Mesenchymal stem cell (in vitro differentiated cells and primary cell): ENCODE data around the gene FAM110D.
A peak's percentile ranks its signal among the peaks of the same experiment; 100 is the strongest.

ENCODE experiments used
- DNase-seq: peaks from one replicate; pipeline ENCODE4 v3.0.0-alpha.2; 2013
- H2AFZ ChIP-seq: one replicate; pipeline ENCODE4 v1.6.1; 2013; ENCODE audit warnings: low read depth, mild to moderate bottlenecking, control low read depth, inconsistent platforms, low read length, moderate library complexity
- H2AK5ac ChIP-seq: 2 replicates; pipeline ENCODE4 v1.6.1; 2013; ENCODE audit warnings: low read length, moderate library complexity, mild to moderate bottlenecking, inconsistent platforms; ENCODE audit not compliant: severe bottlenecking
- H2BK120ac ChIP-seq: one replicate; pipeline ENCODE4 v1.6.1; 2013; ENCODE audit warnings: low read depth, mild to moderate bottlenecking, inconsistent platforms, low read length, moderate library complexity
- H2BK12ac ChIP-seq, 2 experiments: one replicate each; pipeline ENCODE4 v1.6.1; 2013; ENCODE audit warnings: inconsistent platforms in 2 of 2, low read length in 2 of 2, mild to moderate bottlenecking in 2 of 2, moderate library complexity in 2 of 2, control low read depth in 1 of 2
- H2BK15ac ChIP-seq: one replicate; pipeline ENCODE4 v1.6.1; 2013; ENCODE audit warnings: mild to moderate bottlenecking, low read depth, inconsistent platforms; ENCODE audit not compliant: poor library complexity, severe bottlenecking
- H2BK5ac ChIP-seq: 2 replicates; pipeline ENCODE4 v1.6.1; 2013; ENCODE audit warnings: low read depth, mild to moderate bottlenecking, low read length, control low read depth, inconsistent platforms; ENCODE audit not compliant: poor library complexity, severe bottlenecking
- H3K14ac ChIP-seq, 2 experiments: one replicate each; pipeline ENCODE4 v1.6.1; 2013; ENCODE audit warnings: inconsistent platforms in 2 of 2, low read length in 2 of 2, control low read depth in 1 of 2, mild to moderate bottlenecking in 1 of 2, moderate library complexity in 1 of 2
- H3K18ac ChIP-seq, 2 experiments: one replicate each; pipeline ENCODE4 v1.6.1; 2013; ENCODE audit warnings: inconsistent platforms in 2 of 2, low read length in 2 of 2, control low read depth in 1 of 2, low read depth in 1 of 2, mild to moderate bottlenecking in 1 of 2
- H3K23ac ChIP-seq, 2 experiments: one replicate each; pipeline ENCODE4 v1.6.1; 2013; ENCODE audit warnings: inconsistent platforms in 2 of 2, low read length in 2 of 2, mild to moderate bottlenecking in 2 of 2, moderate library complexity in 2 of 2, control low read depth in 1 of 2
- H3K27ac ChIP-seq: 2 replicates; pipeline ENCODE4 v1.5.1; 2013; ENCODE audit warnings: mild to moderate bottlenecking, moderate library complexity, low read length, control low read depth, inconsistent platforms; ENCODE audit not compliant: poor library complexity, severe bottlenecking
- H3K27me3 ChIP-seq, 2 experiments: 2 replicates each; pipeline versions ENCODE4 v1.6.1 to v1.7.0; 2013; ENCODE audit warnings: low read length in 2 of 2, mild to moderate bottlenecking in 2 of 2, moderate library complexity in 2 of 2, control low read depth in 1 of 2, inconsistent platforms in 1 of 2; ENCODE audit not compliant: control insufficient read depth in 1 of 2, insufficient read depth in 1 of 2
- H3K36me3 ChIP-seq, 2 experiments: 2 replicates each; pipeline versions ENCODE4 v1.6.1 to v1.7.0; 2013; ENCODE audit warnings: low read length in 2 of 2, control low read depth in 1 of 2, inconsistent platforms in 1 of 2, low read depth in 1 of 2, mild to moderate bottlenecking in 1 of 2; ENCODE audit not compliant: insufficient read depth in 2 of 2, control insufficient read depth in 1 of 2
- H3K4ac ChIP-seq, 2 experiments: one replicate each; pipeline ENCODE4 v1.6.1; 2013; ENCODE audit warnings: inconsistent platforms in 2 of 2, low read length in 2 of 2, mild to moderate bottlenecking in 2 of 2, moderate library complexity in 2 of 2, control low read depth in 1 of 2, low read depth in 1 of 2
- H3K4me1 ChIP-seq: 2 replicates; pipeline ENCODE4 v1.6.1; 2013; ENCODE audit warnings: low read depth, low read length, control low read depth; ENCODE audit not compliant: control insufficient read depth, insufficient read depth
- H3K4me2 ChIP-seq: 2 replicates; pipeline ENCODE4 v1.6.1; 2013; ENCODE audit warnings: low read length, mild to moderate bottlenecking, inconsistent platforms; ENCODE audit not compliant: poor library complexity, severe bottlenecking
- H3K4me3 ChIP-seq, 2 experiments: 2 replicates each; pipeline versions ENCODE4 v1.5.1 to v1.7.0; 2013; ENCODE audit warnings: low read length in 2 of 2, mild to moderate bottlenecking in 2 of 2, control low read depth in 1 of 2, low read depth in 1 of 2; ENCODE audit not compliant: insufficient read depth in 1 of 2
- H3K79me1 ChIP-seq: replicated peaks from 2 replicates; pipeline ENCODE4 v1.6.1; 2013; ENCODE audit warnings: mild to moderate bottlenecking, control low read depth, low read length, inconsistent platforms; ENCODE audit not compliant: poor library complexity, severe bottlenecking
- H3K9ac ChIP-seq: 2 replicates; pipeline ENCODE4 v1.7.0; 2013; ENCODE audit warnings: mild to moderate bottlenecking, low read length, moderate library complexity
- H3K9me3 ChIP-seq: 2 replicates; pipeline ENCODE4 v1.7.0; 2013; ENCODE audit warnings: mild to moderate bottlenecking, low read length; ENCODE audit not compliant: control insufficient read depth
- H4K8ac ChIP-seq: one replicate; pipeline ENCODE4 v1.6.1; 2013; ENCODE audit warnings: inconsistent platforms, mild to moderate bottlenecking, low read length, moderate library complexity
- H4K91ac ChIP-seq: one replicate; pipeline ENCODE4 v1.6.1; 2013; ENCODE audit warnings: mild to moderate bottlenecking, low read length, inconsistent platforms
- WGBS: methylation state at CpG from one replicate; pipeline ENCODE4 v1.1.7; 2013; ENCODE audit warnings: mixed read lengths; 5-methylcytosine and 5-hydroxymethylcytosine counted together

Gene FAM110D

GRCh38 chr1:26119892-26120608, 38.8 kb upstream of the FAM110D start:
- Histone ChIP-seq H3K79me1 (peaks cover 8% of the 10 kb centered on the region), H2BK12ac (no peak overlapping the region), H2BK120ac (no peak overlapping the region), H4K8ac (no peak overlapping the region), H2BK15ac (no peak overlapping the region), H3K14ac (no peak overlapping the region), H3K18ac (no peak overlapping the region), H3K23ac (no peak overlapping the region), H3K4me1 (no peaks in the 10 kb centered on the region), H2AFZ (no peak overlapping the region), H2AK5ac (no peak overlapping the region), H3K4me3 (no peak overlapping the region), H3K9me3 (no peaks in the 10 kb centered on the region), H2BK5ac (no peak overlapping the region), H3K4ac (no peak overlapping the region), H3K4me2 (no peak overlapping the region), H4K91ac (no peak overlapping the region), H3K27me3 (no peaks in the 10 kb centered on the region), H3K9ac (no peak overlapping the region), H3K36me3 (peaks cover 6 to 30% of the 10 kb centered on the region in 2 experiments), H3K27ac (no peak overlapping the region)
- no peak for DNase-seq
- WGBS: 78% methylated on average over 8 of the region's 9 CpGs

GRCh38 chr1:26121854-26122773, 36.8 kb upstream of the FAM110D start:
- Histone ChIP-seq H3K27ac (no peak overlapping the region), H3K9ac (peak overlapping the region; percentile 2), H3K4ac (no peak overlapping the region), H3K18ac (no peak overlapping the region), H3K36me3 (peaks cover 4 to 26% of the 10 kb centered on the region in 2 experiments), H3K27me3 (no peaks in the 10 kb centered on the region), H3K4me3 (no peak overlapping the region), H3K23ac (no peak overlapping the region), H2BK15ac (no peak overlapping the region), H2BK120ac (no peak overlapping the region), H4K91ac (no peak overlapping the region), H4K8ac (no peak overlapping the region), H3K79me1 (peaks cover 5% of the 10 kb centered on the region), H3K4me2 (no peak overlapping the region), H3K9me3 (no peaks in the 10 kb centered on the region), H2AFZ (no peak overlapping the region), H3K4me1 (no peaks in the 10 kb centered on the region), H2BK12ac (no peak overlapping the region), H3K14ac (no peak overlapping the region), H2BK5ac (no peak overlapping the region), H2AK5ac (no peak overlapping the region)
- 65% methylated on average over 4 of the region's 8 CpGs for WGBS
- peak; percentile 62 for DNase-seq

GRCh38 chr1:26122988-26123973, 35.6 kb upstream of the FAM110D start:
- Histone ChIP-seq H2BK12ac (no peak overlapping the region), H2AK5ac (no peak overlapping the region), H2BK120ac (no peak overlapping the region), H3K14ac (no peak overlapping the region), H4K91ac (no peak overlapping the region), H4K8ac (no peak overlapping the region), H3K79me1 (peaks cover 3% of the 10 kb centered on the region), H3K27ac (no peak overlapping the region), H2BK5ac (no peak overlapping the region), H3K4me3 (no peak overlapping the region), H3K18ac (no peak overlapping the region), H3K36me3 (peaks cover 4 to 18% of the 10 kb centered on the region in 2 experiments), H3K4me1 (no peaks in the 10 kb centered on the region), H3K9me3 (no peaks in the 10 kb centered on the region), H3K9ac (peak overlapping the region; percentile 24), H3K23ac (no peak overlapping the region), H2BK15ac (no peak overlapping the region), H3K4ac (no peak overlapping the region), H2AFZ (no peak overlapping the region), H3K4me2 (no peak overlapping the region), H3K27me3 (peaks cover 0 to under 1% of the 10 kb centered on the region in 2 experiments)
- DNase-seq: peak; percentile 39
- 60% methylated on average over 2 of the region's 7 CpGs for WGBS
